Measurements from ENCODE around the gene GABRG3.

DNA sequence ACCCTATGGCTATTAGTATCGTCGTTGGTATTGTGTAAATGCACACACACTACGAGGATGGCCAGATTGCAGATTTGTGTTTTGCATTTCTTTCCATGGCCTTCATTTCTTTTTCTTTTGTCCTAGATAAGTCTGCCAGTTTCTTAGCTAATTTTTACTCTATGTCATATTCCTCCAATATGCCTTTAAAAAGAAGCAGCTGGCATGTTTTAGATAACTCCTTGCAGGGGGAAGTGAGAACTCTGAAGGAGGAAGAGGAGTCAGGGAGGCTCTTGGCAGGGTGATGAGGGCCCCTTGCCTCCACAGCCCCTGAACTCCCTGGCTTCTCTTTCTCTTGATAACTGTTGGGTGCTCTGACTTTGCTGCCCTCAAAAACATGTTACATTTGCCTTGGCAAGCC, 244.0 kb downstream of the GABRG3 start:
- TF ChIP-seq ZNF274 (IDR thresholded peaks at IDR 0.05; ENCODE audit: low read depth, low read length) (no peak), SUZ12 (IDR thresholded peaks at IDR 0.05; ENCODE audit: extremely low read depth, insufficient read depth, insufficient read length) (no peak), YY1 (IDR thresholded peaks at IDR 0.05; ENCODE audit: insufficient read depth, insufficient read length) (no peak)
